Activated naive CD4-positive, alpha-beta T cell treated with anti-CD3 and anti-CD28 coated beads, Interleukin-2, amount 50 U/mL, for 72 hours (primary cell): ENCODE data around the gene EIF3D. TPM values are rescaled to one million over a fixed set of nuclear protein-coding genes. Genes with fewer than 3 reads are reported as not detected.

Source experiments
- ATAC-seq, 2 donors: fragments of 150-1000 bp; cut with Tn5 transposase; 2 replicates each; pipeline ENCODE4 v1.10.0; 2021; ENCODE audit warnings: mild to moderate bottlenecking in 2 of 2, moderate library complexity in 2 of 2
- DNase-seq, 2 donors: peaks; one replicate each; pipeline ENCODE4 v3.0.0; 2021 to 2022; ENCODE audit warnings: low spot score in 2 of 2
- H3K27ac Mint-ChIP-seq, 2 donors: one replicate each; pipeline ENCODE4 v1.8.0; 2022; ENCODE audit warnings: mild to moderate bottlenecking in 2 of 2, mixed read lengths in 2 of 2
- H3K36me3 Mint-ChIP-seq, 2 donors: one replicate each; pipeline ENCODE4 v1.8.0; 2022; ENCODE audit warnings: mixed read lengths in 2 of 2
- H3K9me3 Mint-ChIP-seq, 2 donors: one replicate each; pipeline ENCODE4 v1.8.0; 2022; ENCODE audit warnings: mixed read lengths in 2 of 2
- total RNA-seq, 2 donors: library from RNA; stranded (reverse); gene quantifications; one replicate each; pipeline ENCODE4 v1.2.3, GENCODE V29; 2022

EIF3D gene
- total RNA-seq, 2 donors from 2014 or later = 264 to 337 TPM

GRCh38 chr22:36486619-36487384, 42.2 kb downstream of the EIF3D start:
- Mint-ChIP-seq H3K36me3 (peaks cover 17 to 19% of the 10 kb centered on the region in 2 donors), H3K9me3 (peaks cover 0 to 5% of the 10 kb centered on the region in 2 donors), H3K27ac (peak overlapping the region in 1 of 2 donors; percentile 69)
- ATAC-seq (no peak), DNase-seq (peak in 1 of 2 donors; percentile 61)

GRCh38 chr22:36481393-36482168, 47.4 kb downstream of the EIF3D start, which contains the start of gene TXN2:
Gene TXN2 (minus strand): TSS chr22:36481640. CDS start chr22:36480837, 803 bp downstream.
- Mint-ChIP-seq H3K27ac (peak within 1 kb of the TSS; percentile 93 to 100), H3K36me3 (peaks cover 22 to 25% of the 10 kb centered on the region in 2 donors), H3K9me3 (no peaks in the 10 kb centered on the region)
- ATAC-seq = peak; percentile 94 to 95
- peak; percentile 89 to 93 for DNase-seq

- Mint-ChIP-seq H3K27ac (peak overlapping the region; percentile 93 to 100), H3K9me3 (no peaks in the 10 kb centered on the region), H3K36me3 (peaks cover 21 to 27% of the 10 kb centered on the region in 2 donors)
- no peak for DNase-seq
- peak in 1 of 2 donors; percentile 0 for ATAC-seq
These were observed 48.0 kb downstream of the EIF3D start for GRCh38 chr22:36480941-36481392.

- Mint-ChIP-seq H3K36me3 (peaks cover 32 to 36% of the 10 kb centered on the region in 2 donors), H3K27ac (no peak overlapping the region)
These were observed 50.0 kb downstream of the EIF3D start for GRCh38 chr22:36478966-36479365.

GRCh38 chr22:36475341-36475740, 53.6 kb downstream of the EIF3D start:
- Mint-ChIP-seq H3K36me3 (peaks cover 24 to 26% of the 10 kb centered on the region in 2 donors), H3K27ac (peak overlapping the region in 1 of 2 donors; percentile 55), H3K9me3 (no peaks in the 10 kb centered on the region)
- DNase-seq (no peak), ATAC-seq (no peak)

More at GRCh38 chr22:36478966-36479365, 50.0 kb downstream of the EIF3D start:
- ATAC-seq (no peak), DNase-seq (no peak)
- H3K9me3 Mint-ChIP-seq = no peaks in the 10 kb centered on the region

GRCh38 chr22:36472689-36473088, 56.3 kb downstream of the EIF3D start:
- H3K9me3 Mint-ChIP-seq = no peaks in the 10 kb centered on the region
- H3K36me3 Mint-ChIP-seq = peaks cover 24% of the 10 kb centered on the region in 2 donors
- H3K27ac Mint-ChIP-seq = peak overlapping the region in 1 of 2 donors; percentile 7
- ATAC-seq = no peak
- DNase-seq = no peak

GRCh38 chr22:36471341-36471821, 57.6 kb downstream of the EIF3D start:
- ATAC-seq (no peak), DNase-seq (no peak)
- H3K27ac Mint-ChIP-seq = no peak overlapping the region

GRCh38 chr22:36470994-36471331, 58.0 kb downstream of the EIF3D start:
- ATAC-seq (no peak), DNase-seq (no peak)
- Mint-ChIP-seq H3K36me3 (peaks cover 11 to 16% of the 10 kb centered on the region in 2 donors), H3K9me3 (no peaks in the 10 kb centered on the region), H3K27ac (no peak overlapping the region)

More at GRCh38 chr22:36471341-36471821, 57.6 kb downstream of the EIF3D start:
- peaks cover 12 to 17% of the 10 kb centered on the region in 2 donors for H3K36me3 Mint-ChIP-seq
- no peaks in the 10 kb centered on the region for H3K9me3 Mint-ChIP-seq

- peaks cover 7 to 10% of the 10 kb centered on the region in 2 donors for H3K36me3 Mint-ChIP-seq
- peak; percentile 78 to 81 for DNase-seq
These were observed 58.6 kb downstream of the EIF3D start for GRCh38 chr22:36470162-36470993.

GRCh38 chr22:36469094-36469710, 59.8 kb downstream of the EIF3D start:
- ATAC-seq (no peak), DNase-seq (no peak)
- H3K36me3 Mint-ChIP-seq = peaks cover 0 to 7% of the 10 kb centered on the region in 2 donors
- H3K27ac Mint-ChIP-seq = no peak overlapping the region
- no peaks in the 10 kb centered on the region for H3K9me3 Mint-ChIP-seq

More at GRCh38 chr22:36470162-36470993, 58.6 kb downstream of the EIF3D start:
- ATAC-seq = peak; percentile 84 to 93
- Mint-ChIP-seq H3K9me3 (no peaks in the 10 kb centered on the region), H3K27ac (peak overlapping the region; percentile 53 to 55)

GRCh38 chr22:36467946-36468345, 61.0 kb downstream of the EIF3D start:
- DNase-seq (no peak), ATAC-seq (peak; percentile 37 to 64)
- H3K9me3 Mint-ChIP-seq = no peaks in the 10 kb centered on the region
- H3K27ac Mint-ChIP-seq = peak overlapping the region in 1 of 2 donors; percentile 62
- H3K36me3 Mint-ChIP-seq = peaks cover 0 to 7% of the 10 kb centered on the region in 2 donors

- H3K36me3 Mint-ChIP-seq = peaks cover 0 to 7% of the 10 kb centered on the region in 2 donors
- DNase-seq (no peak), ATAC-seq (no peak)
- H3K9me3 Mint-ChIP-seq = no peaks in the 10 kb centered on the region
- H3K27ac Mint-ChIP-seq = peak overlapping the region; percentile 79 to 81
These were observed 61.7 kb downstream of the EIF3D start for GRCh38 chr22:36467042-36467810.

- Mint-ChIP-seq H3K36me3 (peaks cover 0 to 7% of the 10 kb centered on the region in 2 donors), H3K27ac (peak overlapping the region in 1 of 2 donors; percentile 81), H3K9me3 (no peaks in the 10 kb centered on the region)
- no peak for DNase-seq
- ATAC-seq = no peak
These were observed 62.7 kb downstream of the EIF3D start for GRCh38 chr22:36466258-36466657.

GRCh38 chr22:36465232-36466021, 63.5 kb downstream of the EIF3D start:
- DNase-seq (no peak), ATAC-seq (no peak)
- peak overlapping the region in 1 of 2 donors; percentile 81 for H3K27ac Mint-ChIP-seq
- H3K36me3 Mint-ChIP-seq = peaks cover 0 to 5% of the 10 kb centered on the region in 2 donors
- H3K9me3 Mint-ChIP-seq = no peaks in the 10 kb centered on the region
